ENCODE results near the gene RNH1.

GRCh38 chr11:555227-555779 is 48.3 kb upstream of the RNH1 start:
- TF ChIP-seq ZNF232 (CRISPR knock-in tag; IDR thresholded peaks at IDR 0.05) (no peak), MAX (CRISPR knock-in tag; IDR thresholded peaks at IDR 0.05) (peak; percentile 25; the same call in 1 of the 2 replicates)
- TF ChIP-seq, protein P1, sequence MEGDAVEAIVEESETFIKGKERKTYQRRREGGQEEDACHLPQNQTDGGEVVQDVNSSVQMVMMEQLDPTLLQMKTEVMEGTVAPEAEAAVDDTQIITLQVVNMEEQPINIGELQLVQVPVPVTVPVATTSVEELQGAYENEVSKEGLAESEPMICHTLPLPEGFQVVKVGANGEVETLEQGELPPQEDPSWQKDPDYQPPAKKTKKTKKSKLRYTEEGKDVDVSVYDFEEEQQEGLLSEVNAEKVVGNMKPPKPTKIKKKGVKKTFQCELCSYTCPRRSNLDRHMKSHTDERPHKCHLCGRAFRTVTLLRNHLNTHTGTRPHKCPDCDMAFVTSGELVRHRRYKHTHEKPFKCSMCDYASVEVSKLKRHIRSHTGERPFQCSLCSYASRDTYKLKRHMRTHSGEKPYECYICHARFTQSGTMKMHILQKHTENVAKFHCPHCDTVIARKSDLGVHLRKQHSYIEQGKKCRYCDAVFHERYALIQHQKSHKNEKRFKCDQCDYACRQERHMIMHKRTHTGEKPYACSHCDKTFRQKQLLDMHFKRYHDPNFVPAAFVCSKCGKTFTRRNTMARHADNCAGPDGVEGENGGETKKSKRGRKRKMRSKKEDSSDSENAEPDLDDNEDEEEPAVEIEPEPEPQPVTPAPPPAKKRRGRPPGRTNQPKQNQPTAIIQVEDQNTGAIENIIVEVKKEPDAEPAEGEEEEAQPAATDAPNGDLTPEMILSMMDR (IDR thresholded peaks at IDR 0.05) = no peak; the same call in 1 of the 2 replicates
- TF ChIP-seq, protein P2, sequence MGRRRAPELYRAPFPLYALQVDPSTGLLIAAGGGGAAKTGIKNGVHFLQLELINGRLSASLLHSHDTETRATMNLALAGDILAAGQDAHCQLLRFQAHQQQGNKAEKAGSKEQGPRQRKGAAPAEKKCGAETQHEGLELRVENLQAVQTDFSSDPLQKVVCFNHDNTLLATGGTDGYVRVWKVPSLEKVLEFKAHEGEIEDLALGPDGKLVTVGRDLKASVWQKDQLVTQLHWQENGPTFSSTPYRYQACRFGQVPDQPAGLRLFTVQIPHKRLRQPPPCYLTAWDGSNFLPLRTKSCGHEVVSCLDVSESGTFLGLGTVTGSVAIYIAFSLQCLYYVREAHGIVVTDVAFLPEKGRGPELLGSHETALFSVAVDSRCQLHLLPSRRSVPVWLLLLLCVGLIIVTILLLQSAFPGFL (CRISPR knock-in tag; IDR thresholded peaks at IDR 0.05; ENCODE audit: borderline replicate concordance) = no peak
